Stimulated activated CD4-positive, alpha-beta T cell treated with anti-CD3 and anti-CD28 coated beads, Interleukin-1b, Interleukin-23, amount 100 ng/mL, for 24 hours (primary cell): Measurements from ENCODE around the gene LASP1NB.
"Not testable (repeated sequence)": the region's sequence is repeated elsewhere in the genome, so short reads cannot be mapped to it uniquely, and the experiment has no call there.

Source experiments
- DNase-seq, 4 experiments: peaks; one replicate each; pipeline ENCODE4 v3.0.0-alpha.2; 2020; ENCODE audit warnings: low read depth in 4 of 4, low spot score in 1 of 4

The LASP1NB gene

DNA sequence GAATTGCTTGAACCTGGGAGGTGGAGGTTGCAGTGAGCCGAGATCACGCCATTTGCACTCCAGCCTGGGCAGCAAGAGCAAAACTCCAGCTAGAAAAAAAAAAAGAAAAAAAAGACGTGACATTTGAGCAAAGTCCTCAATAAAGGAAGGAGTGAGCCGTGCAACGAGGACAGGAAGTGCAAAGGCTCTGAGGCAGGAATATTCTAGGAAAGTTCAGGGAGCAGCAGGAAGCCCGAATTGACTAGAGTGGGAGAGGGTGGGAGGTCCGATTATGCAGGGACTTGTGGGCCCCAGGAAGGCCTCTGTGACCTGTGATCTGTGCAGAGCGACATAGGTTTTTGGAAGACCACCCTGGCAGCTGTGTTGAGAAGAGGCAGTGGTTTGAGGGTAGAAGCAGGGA, 8.6 kb upstream of the LASP1NB start:
- DNase-seq, result no peak

DNA sequence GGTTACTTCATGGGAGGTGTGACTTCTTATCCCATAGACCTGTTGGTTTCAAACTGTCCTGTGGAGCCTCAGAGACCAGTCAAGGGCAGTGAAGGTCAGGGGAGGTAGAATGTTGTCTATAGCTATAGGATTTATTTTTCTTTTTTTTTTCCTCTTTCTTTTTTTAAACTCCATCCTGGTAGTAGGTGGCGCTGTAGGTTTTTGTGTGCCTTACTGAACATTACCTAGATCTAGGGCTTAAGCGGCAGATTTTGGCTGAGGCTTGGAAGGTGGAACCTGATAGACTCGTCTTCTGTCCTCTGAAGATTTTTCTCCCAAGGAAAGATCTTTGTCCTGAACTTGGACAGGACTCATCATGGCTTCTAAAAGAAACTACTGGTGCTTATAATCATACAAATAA, 8.2 kb upstream of the LASP1NB start:
- DNase-seq, result no peak

DNA sequence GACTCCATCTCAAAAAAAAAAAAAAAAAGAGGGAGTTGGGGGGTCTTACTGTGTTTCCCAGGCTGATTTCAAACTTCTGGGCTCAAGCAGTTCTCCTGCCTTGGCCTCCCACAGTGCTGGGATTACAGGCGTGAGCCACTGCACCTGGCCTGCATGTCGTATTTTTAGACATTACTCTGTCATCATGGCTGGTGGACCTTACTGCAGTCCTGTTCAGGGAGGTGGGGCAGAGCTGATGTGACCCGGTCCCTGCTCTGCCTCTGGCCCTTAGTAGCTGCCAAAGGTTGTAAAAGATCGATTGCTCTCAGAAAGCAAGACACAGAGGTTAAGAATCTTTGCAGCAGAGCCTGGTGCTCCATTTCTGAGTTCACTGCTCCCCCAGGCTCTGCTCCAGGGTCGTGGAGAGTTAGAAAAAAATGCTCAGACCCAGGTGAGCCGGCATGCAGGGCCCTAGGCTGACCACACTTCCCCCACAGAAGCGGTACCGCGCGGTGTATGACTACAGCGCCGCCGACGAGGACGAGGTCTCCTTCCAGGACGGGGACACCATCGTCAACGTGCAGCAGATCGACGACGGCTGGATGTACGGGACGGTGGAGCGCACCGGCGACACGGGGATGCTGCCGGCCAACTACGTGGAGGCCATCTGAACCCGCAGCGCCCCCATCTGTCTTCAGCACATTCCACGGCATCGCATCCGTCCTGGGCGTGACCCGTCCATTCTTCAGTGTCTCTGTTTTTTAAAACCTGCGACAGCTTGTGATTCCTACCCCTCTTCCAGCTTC, 7.1 kb upstream of the LASP1NB start:
- DNase-seq, result no peak

DNA sequence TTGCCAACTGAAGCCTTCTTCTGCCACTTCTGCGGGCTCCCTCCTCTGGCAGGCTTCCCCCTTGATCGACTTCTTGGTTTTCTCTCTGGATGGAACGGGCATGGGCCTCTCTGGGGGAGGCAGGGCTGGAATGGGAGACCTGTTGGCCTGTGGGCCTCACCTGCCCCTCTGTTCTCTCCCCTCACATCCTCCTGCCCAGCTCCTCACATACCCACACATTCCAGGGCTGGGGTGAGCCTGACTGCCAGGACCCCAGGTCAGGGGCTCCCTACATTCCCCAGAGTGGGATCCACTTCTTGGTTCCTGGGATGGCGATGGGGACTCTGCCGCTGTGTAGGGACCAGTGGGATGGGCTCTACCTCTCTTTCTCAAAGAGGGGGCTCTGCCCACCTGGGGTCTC, 6.5 kb upstream of the LASP1NB start:
- DNase-seq, result no peak

DNA sequence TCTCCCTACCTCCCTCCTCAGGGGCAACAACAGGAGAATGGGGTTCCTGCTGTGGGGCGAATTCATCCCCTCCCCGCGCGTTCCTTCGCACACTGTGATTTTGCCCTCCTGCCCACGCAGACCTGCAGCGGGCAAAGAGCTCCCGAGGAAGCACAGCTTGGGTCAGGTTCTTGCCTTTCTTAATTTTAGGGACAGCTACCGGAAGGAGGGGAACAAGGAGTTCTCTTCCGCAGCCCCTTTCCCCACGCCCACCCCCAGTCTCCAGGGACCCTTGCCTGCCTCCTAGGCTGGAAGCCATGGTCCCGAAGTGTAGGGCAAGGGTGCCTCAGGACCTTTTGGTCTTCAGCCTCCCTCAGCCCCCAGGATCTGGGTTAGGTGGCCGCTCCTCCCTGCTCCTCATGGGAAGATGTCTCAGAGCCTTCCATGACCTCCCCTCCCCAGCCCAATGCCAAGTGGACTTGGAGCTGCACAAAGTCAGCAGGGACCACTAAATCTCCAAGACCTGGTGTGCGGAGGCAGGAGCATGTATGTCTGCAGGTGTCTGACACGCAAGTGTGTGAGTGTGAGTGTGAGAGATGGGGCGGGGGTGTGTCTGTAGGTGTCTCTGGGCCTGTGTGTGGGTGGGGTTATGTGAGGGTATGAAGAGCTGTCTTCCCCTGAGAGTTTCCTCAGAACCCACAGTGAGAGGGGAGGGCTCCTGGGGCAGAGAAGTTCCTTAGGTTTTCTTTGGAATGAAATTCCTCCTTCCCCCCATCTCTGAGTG, 5.9 kb upstream of the LASP1NB start:
- no peak for DNase-seq

DNA sequence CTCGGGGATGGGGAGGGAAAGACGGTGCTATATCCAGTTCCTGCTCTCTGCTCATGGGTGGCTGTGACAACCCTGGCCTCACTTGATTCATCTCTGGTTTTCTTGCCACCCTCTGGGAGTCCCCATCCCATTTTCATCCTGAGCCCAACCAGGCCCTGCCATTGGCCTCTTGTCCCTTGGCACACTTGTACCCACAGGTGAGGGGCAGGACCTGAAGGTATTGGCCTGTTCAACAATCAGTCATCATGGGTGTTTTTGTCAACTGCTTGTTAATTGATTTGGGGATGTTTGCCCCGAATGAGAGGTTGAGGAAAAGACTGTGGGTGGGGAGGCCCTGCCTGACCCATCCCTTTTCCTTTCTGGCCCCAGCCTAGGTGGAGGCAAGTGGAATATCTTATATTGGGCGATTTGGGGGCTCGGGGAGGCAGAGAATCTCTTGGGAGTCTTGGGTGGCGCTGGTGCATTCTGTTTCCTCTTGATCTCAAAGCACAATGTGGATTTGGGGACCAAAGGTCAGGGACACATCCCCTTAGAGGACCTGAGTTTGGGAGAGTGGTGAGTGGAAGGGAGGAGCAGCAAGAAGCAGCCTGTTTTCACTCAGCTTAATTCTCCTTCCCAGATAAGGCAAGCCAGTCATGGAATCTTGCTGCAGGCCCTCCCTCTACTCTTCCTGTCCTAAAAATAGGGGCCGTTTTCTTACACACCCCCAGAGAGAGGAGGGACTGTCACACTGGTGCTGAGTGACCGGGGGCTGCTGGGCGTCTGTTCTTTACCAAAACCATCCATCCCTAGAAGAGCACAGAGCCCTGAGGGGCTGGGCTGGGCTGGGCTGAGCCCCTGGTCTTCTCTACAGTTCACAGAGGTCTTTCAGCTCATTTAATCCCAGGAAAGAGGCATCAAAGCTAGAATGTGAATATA, 4.8 kb upstream of the LASP1NB start:
- DNase-seq, result no peak

DNA sequence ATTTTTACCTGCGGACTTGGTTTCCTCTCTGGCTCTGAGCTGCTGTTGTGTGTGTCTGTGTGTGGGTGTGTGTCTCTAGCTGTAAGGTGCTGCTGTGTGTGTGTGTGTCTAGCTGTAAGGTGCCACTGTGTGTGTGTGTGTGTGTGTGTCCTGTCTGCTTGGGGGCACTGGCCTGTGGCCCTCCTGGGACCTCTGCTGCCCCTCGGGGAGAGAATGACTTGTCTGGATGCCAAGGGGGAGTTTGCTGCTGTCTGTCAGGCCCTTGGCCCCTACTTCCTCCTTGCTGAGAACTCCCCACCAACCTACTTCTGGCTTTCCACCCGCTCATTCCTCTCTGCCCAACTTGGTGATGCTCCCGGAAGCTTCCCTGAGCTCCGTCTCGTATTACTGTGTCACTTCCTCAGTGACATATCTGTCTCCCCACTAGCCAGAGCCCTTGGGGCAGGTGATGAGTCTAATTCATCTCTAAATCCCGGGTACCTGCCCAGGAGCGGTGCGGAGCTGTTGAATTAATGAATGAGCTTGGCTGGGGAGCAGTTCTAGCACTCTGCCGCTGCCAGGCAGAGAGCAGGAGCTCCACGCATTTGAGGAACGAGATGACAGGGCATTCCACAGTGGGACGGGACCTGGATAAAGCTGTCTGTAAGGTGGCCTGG, 3.5 kb upstream of the LASP1NB start:
- DNase-seq, result no peak

DNA sequence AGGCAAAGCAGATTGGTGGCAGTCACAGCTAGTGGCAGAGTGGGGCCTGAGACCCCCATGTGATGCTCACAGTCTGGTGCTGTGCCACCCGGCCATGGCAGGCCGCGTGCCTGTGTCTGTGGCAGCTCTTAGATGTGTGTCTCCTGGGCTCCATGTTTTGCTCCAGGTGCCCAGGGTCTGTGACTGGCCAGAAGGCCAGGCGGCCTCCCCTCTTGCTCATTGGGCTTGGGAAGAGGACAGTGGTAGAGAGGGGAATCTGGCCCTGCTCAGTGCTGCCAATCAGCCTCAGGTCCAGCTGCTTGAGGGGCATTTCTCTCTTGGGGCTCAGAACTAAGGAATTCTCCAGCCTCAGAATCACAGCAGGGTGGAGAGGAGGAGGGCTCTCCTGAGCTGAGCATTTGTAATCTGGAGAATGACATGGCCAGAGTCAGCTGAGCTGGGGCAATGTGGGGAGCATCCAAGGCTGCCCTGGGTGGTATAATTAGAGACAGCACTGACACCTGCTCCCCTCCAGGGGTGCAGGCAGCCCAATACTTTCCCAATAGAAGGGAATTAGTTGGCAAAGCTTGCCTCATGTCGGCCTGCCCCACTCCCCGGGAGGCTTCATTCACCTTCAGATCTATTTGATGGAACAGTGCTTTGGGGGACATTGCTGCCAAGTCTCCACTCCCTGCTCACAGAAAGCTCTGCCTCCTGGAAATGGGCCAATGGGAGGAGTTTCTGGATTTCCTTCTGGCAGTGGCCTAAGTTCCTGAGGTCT, 2.7 kb upstream of the LASP1NB start:
- no peak for DNase-seq

DNA sequence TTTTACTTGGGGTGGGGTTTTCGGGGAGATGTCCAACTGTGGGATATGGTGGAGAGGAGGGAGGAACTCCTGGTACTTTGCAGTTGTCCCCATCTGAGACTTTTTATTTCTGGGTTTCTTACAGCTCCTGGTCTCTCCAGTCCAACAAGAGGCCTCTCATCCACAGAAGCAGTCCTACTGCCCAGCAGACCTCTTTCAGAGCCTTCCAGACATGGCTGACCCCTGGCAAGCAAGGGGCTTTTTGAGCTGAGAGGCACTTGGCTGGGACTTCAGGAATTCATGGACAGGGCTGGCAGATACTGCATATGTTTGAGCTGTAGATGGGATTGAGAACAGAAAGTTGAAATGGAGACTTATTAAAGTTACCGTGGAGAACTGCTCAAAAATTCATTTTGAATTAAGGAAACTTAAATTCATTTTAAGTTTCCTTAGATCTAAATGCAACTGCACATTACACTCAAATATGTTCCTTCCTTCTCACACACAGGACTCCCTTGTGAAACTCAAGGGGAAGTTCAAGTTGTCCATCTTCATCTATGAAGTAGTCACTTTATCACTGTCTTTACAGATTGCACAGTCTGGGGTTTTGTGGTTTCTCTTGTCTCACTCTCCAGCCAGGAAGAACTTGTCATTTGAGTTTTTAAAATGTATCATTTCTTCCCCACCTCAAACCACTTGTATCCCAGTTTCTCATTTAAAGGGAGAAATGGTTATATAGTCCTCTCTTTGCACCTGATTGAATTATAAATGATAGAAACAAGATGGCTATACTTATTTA, 1.1 kb downstream of the LASP1NB start:
- no peak for DNase-seq

DNA sequence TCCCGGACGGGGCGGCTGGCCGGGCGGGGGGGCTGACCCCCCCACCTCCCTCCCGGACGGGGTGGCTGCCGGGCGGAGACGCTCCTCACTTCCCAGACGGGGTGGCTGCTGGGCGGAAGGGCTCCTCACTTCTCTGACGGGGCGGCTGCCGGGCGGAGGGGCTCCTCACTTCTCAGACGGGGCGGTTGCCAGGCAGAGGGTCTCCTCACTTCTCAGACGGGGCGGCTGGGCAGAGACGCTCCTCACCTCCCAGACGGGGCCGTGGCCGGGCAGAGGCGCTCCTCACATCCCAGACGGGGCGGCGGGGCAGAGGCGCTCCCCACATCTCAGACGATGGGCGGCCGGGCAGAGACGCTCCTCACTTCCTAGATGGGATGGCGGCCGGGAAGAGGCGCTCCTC, 5.4 kb downstream of the LASP1NB start:
- not testable (repeated sequence) for DNase-seq

DNA sequence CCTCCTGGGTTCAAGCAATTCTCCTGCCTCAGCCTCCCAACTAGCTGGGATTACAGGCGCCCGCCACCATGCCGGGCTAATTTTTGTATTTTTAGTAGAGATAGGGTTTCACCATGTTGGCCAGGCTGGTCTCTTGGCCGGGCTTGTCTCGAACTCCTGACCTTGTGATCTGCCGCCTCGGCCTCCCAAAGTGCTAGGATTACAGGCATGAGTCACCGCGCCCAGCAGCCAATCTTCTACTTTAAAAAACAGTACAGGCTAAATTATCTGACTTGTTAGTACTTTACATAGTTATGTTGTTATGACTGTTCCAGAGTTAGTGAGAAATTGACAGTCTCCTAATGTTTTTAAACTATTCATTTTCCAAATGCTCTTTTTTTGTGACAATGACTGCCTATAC, 8.5 kb downstream of the LASP1NB start:
- not testable (repeated sequence) for DNase-seq

DNA sequence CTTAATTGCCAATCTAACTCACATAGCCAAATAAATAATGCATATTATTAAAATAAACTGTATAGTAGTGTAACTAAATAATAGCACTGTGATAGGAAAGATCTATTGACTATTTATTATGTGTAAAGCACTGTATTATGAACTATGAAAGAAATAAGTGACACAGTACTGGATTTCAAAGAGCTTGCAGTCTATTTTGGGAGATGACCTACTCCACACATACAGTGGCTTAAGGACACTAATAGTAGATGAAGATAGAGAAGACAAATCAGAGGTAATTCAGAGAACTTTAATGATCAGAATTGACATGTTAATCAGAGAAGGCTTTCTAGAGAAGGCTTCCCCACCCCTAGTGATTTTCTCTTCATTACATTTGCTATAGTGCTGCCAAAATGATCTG, 14.6 kb downstream of the LASP1NB start:
- DNase-seq, result no peak

DNA sequence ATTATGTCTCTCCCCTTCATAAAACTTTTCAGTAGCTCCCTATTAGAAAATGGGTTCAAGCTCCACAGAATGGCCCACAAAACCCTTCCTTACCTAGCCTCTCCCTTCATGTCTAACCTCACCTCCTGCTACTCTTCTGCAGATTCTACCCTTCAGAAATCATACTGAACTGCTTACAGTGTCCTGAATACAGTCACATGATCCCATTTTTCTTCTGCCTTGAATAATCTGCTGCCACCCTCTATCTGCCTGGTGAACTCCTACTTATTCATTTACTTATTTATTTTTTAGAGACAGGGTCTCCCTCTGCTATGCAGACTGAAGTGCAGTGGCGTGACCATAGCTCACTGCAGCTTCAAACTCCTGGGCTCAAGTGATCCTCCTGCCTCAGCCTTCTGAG, 15.0 kb downstream of the LASP1NB start:
- DNase-seq, result no peak

DNA sequence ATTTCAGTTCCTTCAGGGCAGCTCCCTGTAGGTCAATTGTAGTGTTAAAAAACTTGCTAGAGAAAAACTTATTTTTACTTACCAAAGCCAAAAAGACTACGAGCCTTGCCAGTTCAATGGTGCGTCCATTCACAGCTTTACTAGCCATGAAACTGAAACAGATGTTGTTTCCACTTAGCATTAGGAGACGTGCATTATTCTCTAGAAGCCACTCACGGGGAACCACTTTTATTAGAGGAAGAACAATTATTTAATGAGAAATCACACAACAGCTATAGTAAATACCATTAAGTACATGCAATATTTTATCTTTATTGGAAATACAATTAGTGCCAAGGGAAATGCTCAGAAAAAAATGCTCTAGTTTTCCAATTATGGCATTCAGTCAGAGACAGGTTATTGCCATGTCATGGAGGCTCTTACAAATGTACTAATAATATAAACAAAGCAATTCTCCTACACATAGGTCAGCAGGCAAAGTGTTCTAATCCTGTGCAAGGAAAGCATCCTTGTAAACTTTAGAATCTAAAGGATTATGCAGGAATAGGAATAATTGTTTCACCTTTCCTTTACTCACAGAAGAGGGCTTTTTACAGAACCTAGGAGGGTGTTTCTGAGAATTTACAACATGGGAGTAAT, 17.4 kb downstream of the LASP1NB start:
- DNase-seq, result no peak

DNA sequence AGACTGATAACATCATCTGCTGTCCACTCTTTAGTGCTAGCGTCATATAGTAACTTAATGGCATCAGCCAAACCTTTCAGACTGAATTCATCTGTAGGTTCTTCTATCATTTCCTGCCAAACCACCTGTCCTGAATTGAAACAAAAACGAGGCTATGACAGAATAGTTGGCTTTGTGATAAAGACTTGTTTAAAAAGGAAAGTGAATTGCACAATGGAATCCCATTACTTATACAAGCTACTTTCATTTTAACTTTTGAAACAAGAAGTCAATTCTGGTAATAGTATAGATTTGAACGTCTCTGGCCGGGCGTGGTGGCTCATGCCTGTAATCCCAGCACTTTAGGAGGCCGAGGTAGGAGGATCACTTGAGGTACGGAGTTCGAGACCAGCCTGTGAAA, 18.2 kb downstream of the LASP1NB start:
- DNase-seq, result no peak

DNA sequence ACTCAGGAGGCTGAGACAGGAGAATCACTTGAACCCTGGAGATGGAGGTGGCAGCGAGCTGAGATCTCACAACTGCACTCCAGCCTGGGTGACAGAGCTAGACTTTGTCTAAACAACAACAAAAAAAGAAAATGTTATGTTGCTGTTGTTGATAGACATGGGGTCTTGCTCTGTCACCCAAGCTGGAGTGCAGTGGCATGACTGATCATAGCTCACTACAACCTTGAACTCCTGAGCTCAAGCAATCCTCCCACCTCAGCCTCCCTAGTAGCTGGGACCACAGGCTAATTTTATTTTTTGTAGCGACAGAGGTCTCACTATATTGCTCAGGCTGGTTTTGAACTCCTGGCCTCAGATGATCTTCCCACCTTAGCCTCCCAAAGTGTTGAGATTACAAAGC, 21.8 kb downstream of the LASP1NB start:
- DNase-seq, result no peak

DNA sequence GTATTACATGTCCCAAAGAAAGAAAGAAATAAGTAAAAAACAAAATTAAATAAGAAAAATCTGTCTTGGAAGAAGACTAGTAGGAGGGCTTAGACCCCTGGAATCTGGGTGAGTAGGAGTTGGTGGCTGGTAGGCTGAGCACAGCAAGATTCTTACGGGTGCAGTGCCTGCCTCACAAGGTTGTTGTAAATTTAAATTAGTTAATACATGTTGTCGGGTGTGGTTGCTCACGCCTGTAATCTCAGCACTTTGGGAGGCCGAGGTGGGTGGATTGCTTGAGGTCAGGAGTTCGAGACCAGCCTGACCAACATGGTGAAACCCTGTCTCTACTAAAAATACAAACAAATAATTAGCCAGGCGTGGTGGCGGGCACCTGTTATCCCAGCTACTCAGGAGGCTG, 28.4 kb downstream of the LASP1NB start:
- not testable (repeated sequence) for DNase-seq

DNA sequence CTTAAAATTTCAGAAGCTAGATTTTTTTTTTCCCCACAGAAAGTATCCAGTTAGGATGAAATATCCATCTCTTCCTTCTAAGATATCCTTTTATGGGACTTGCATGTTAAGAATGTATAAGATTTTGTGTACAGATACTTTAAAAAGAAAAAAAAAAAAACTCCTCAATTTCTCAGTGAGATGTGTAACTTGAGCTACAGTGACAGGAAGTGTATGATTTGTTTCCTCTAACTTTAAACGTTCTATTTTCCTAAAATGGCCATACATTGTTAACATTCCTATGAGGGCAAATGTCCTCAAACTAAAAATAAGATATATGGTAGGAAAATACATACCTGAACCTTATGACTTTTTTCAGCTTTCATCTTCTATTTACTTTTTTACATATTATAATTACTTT, 32.9 kb downstream of the LASP1NB start:
- DNase-seq, result no peak

DNA sequence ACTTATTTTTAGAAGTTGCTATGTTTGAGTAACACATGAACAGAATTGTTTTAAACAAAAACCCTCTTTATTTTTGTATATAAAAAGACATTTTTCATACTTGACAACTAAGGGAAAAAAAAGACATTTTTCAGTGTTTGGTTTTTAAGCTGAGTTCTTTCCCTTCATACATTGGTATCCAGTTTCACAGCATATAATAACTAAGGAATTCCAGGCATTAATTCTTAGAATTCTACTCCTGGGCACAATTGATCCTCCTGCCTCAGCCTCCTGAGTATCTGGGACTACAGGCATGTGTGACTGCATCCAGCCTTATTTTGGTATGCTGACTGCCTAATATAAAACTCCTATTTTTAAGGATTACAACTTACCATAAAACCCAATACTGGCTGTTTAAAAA, 33.3 kb downstream of the LASP1NB start:
- DNase-seq, result no peak
